ENCODE results near the gene ATP6V1G2.

GRCh38 chr6:31572041-31572911 is 25.9 kb upstream of the ATP6V1G2 start, which contains the start of gene LTA:
- TF ChIP-seq CTCF (IDR thresholded peaks at IDR 0.05), result no peak
- TF ChIP-seq POLR2AphosphoS5 (IDR thresholded peaks at IDR 0.05; ENCODE audit: low read depth, low read length), result no peak
- TF ChIP-seq TCF7L2 (IDR thresholded peaks at IDR 0.05; ENCODE audit: low read depth, low read length), result no peak
- TF ChIP-seq REST (IDR thresholded peaks at IDR 0.05; ENCODE audit: insufficient read depth in 1 of 2, low read depth in 2 of 2, low read length in 1 of 2), result no peak
- TF ChIP-seq SIN3A (IDR thresholded peaks at IDR 0.05; ENCODE audit: borderline replicate concordance, insufficient read depth, low read depth, low read length), result no peak

Measured in Panc1 (cell line).